GM21723 (cell line): Measurements from ENCODE around the gene RHOT1.
"Not testable (repeated sequence)": the region's sequence is repeated elsewhere in the genome, so short reads cannot be mapped to it uniquely, and the experiment has no call there.

Source experiments
- ATAC-seq: cut with Tn5 transposase; IDR thresholded peaks from one replicate; pipeline ENCODE4 v1.9.1; 2021; ENCODE audit warnings: mild to moderate bottlenecking, moderate library complexity; ENCODE audit not compliant: unreplicated experiment

The RHOT1 gene

GRCh38 chr17:32142038-32142856 is at the start of gene RHOT1:
Gene RHOT1, plus strand, starts transcription at chr17:32142502. Its CDS starts 191 bp downstream, at chr17:32142693.
- ATAC-seq: peak; percentile 72

- no peak for ATAC-seq
Measured at GRCh38 chr17:32099686-32100085, 42.6 kb upstream of the RHOT1 start.

GRCh38 chr17:32100323-32100722 is 42.0 kb upstream of the RHOT1 start:
- ATAC-seq: not testable (repeated sequence)

GRCh38 chr17:32100971-32101631 is 41.2 kb upstream of the RHOT1 start:
- no peak for ATAC-seq

- no peak for ATAC-seq
Measured at GRCh38 chr17:32102172-32102571, 40.1 kb upstream of the RHOT1 start.

GRCh38 chr17:32102646-32103186 is 39.6 kb upstream of the RHOT1 start:
- ATAC-seq: no peak

GRCh38 chr17:32103476-32104113 is 38.7 kb upstream of the RHOT1 start:
- ATAC-seq: no peak

GRCh38 chr17:32104158-32104557 is 38.1 kb upstream of the RHOT1 start:
- ATAC-seq: no peak

- not testable (repeated sequence) for ATAC-seq
Measured at GRCh38 chr17:32106471-32106981, 35.8 kb upstream of the RHOT1 start.

GRCh38 chr17:32107194-32107593 is 35.1 kb upstream of the RHOT1 start:
- ATAC-seq: not testable (repeated sequence)

GRCh38 chr17:32110596-32110995 is 31.7 kb upstream of the RHOT1 start:
- no peak for ATAC-seq

- no peak for ATAC-seq
Measured at GRCh38 chr17:32111141-32111771, 31.0 kb upstream of the RHOT1 start.

- no peak for ATAC-seq
Measured at GRCh38 chr17:32112416-32112815, 29.9 kb upstream of the RHOT1 start.

- ATAC-seq: no peak
Measured at GRCh38 chr17:32114536-32114935, 27.8 kb upstream of the RHOT1 start.

GRCh38 chr17:32115546-32115945 is 26.8 kb upstream of the RHOT1 start:
- ATAC-seq: not testable (repeated sequence)

GRCh38 chr17:32116937-32117336 is 25.4 kb upstream of the RHOT1 start:
- no peak for ATAC-seq

GRCh38 chr17:32117399-32117798 is 24.9 kb upstream of the RHOT1 start:
- ATAC-seq: no peak

GRCh38 chr17:32118088-32118487 is 24.2 kb upstream of the RHOT1 start:
- not testable (repeated sequence) for ATAC-seq

- no peak for ATAC-seq
Measured at GRCh38 chr17:32118835-32119234, 23.5 kb upstream of the RHOT1 start.

- no peak for ATAC-seq
Measured at GRCh38 chr17:32120141-32120540, 22.2 kb upstream of the RHOT1 start.

GRCh38 chr17:32120716-32121115 is 21.6 kb upstream of the RHOT1 start:
- ATAC-seq: no peak
